Measurements from ENCODE around the gene CNFN.

Gene CNFN

DNA sequence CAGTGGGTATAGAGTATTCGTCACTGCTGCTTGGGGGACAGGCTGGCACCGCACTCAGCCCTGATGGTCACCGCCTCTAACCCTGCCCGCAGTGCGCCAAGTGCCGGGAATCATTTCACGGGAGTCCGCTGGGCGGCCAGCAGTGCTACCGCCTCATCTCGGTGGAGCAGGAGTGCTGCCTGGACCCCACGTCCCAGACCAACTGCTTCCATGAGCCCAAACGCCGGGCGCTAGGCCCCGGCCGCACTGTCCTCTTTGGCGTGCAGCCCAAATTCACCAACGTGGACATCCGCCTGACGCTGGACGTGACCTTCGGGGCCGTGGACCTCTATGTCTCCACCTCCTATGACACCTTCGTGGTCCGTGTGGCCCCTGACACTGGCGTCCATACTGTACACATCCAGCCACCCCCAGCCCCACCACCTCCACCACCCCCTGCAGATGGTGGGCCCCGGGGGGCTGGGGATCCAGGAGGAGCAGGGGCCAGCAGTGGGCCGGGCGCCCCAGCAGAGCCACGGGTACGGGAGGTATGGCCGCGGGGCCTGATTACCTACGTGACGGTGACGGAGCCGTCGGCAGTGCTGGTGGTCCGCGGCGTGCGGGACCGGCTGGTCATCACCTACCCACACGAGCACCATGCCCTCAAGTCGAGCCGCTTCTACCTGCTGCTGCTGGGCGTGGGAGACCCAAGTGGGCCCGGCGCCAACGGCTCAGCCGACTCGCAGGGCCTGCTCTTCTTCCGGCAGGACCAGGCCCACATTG, 14.5 kb downstream of the CNFN start:
- no peak for DNase-seq (ENCODE audit: low read depth)

GRCh38 chr19:42374826-42375376, 15.2 kb downstream of the CNFN start:
- DNase-seq (ENCODE audit: low read depth) = no peak

DNA sequence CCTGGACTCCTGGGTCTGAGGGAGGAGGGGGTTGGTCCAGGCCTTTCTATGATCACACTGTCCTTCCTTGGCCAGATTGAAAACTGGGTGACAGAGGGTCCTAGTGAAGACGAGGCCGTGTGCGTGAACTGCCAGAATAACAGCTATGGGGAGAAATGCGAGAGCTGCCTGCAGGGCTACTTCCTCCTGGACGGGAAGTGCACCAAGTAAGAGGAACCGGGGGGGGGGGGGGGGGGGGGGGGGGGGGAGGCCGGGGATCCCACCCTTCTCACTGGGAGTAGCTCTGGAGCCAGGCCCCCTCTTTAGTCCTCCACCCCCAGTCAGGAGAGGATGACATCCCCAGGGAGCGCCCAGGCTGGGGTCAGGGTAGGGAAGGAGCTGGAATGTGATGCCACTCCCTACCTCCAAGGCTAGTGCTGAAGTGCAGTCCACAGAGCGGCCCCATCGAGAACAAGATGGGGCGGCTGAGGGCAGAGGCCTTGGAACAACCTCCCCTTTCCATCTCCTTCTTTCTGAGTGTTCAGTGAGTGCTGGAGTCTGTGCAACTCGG, 19.4 kb downstream of the CNFN start:
- DNase-seq (ENCODE audit: low read depth) = no peak

GRCh38 chr19:42370068-42370520, 20.0 kb downstream of the CNFN start:
- no peak for DNase-seq (ENCODE audit: low read depth)

GRCh38 chr19:42369433-42370067, 20.5 kb downstream of the CNFN start:
- no peak for DNase-seq (ENCODE audit: low read depth)

DNA sequence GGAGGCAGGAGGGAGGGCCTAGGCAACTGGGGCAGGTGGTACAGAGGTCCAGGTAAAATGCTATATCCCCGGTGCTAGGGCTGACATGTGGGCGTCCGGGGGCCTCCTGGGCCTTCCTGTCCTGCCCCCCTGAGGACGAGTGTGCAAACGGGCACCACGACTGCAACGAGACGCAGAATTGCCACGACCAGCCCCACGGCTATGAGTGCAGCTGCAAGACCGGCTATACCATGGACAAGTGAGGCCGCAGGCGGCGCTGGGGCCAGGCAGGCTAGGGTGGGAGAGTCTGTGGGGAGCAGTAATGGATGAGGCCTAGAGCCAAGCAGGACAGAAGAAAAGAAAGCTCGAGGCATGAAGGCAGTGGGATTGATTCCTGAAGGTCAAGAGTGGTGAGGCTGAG, 21.3 kb downstream of the CNFN start:
- no peak for DNase-seq (ENCODE audit: low read depth)

- no peak for DNase-seq (ENCODE audit: low read depth)
These were observed 21.7 kb downstream of the CNFN start for GRCh38 chr19:42368360-42368759.

GRCh38 chr19:42367929-42368328, 22.2 kb downstream of the CNFN start:
- DNase-seq (ENCODE audit: low read depth) = no peak

GRCh38 chr19:42366673-42367072, 23.4 kb downstream of the CNFN start:
- no peak for DNase-seq (ENCODE audit: low read depth)

- DNase-seq (ENCODE audit: low read depth) = no peak
These were observed 26.3 kb downstream of the CNFN start for GRCh38 chr19:42363614-42364346.

- DNase-seq (ENCODE audit: low read depth) = no peak
These were observed 27.1 kb downstream of the CNFN start for GRCh38 chr19:42362891-42363440.

DNA sequence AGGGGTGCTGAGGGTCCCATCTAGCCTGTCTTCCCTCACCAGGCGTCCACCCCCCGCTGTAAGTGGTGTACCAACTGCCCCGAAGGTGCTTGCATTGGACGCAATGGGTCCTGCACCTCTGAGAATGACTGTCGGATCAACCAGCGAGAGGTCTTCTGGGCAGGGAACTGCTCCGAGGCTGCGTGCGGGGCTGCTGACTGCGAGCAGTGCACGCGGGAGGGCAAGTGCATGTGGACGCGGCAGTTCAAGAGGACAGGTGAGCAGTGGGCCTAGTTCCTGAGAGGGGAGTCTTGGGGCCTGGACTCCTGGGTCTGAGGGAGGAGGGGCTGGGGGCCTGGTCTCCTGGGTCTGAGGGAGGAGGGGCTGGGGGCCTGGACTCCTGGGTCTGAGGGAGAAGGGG, 27.8 kb downstream of the CNFN start:
- no peak for DNase-seq (ENCODE audit: low read depth)

DNA sequence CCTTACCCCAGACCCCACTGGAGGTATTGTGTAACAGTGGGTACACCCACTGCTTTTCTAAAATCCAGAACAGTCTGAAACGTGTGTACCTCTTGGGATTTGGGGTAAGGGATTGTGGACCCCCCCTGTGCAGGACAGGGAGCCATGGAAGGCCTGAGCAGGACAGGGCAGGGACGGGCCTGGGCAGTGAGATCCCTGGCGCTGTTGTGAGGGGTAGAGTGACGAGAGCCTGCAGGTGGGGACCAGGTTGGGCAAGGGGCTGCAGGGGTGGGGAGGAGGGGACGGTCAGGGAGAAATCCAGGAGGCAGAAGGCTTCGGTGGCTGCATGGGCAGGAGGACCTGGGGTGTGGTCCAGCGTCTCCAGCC, 28.6 kb downstream of the CNFN start:
- DNase-seq (ENCODE audit: low read depth) = no peak

DNA sequence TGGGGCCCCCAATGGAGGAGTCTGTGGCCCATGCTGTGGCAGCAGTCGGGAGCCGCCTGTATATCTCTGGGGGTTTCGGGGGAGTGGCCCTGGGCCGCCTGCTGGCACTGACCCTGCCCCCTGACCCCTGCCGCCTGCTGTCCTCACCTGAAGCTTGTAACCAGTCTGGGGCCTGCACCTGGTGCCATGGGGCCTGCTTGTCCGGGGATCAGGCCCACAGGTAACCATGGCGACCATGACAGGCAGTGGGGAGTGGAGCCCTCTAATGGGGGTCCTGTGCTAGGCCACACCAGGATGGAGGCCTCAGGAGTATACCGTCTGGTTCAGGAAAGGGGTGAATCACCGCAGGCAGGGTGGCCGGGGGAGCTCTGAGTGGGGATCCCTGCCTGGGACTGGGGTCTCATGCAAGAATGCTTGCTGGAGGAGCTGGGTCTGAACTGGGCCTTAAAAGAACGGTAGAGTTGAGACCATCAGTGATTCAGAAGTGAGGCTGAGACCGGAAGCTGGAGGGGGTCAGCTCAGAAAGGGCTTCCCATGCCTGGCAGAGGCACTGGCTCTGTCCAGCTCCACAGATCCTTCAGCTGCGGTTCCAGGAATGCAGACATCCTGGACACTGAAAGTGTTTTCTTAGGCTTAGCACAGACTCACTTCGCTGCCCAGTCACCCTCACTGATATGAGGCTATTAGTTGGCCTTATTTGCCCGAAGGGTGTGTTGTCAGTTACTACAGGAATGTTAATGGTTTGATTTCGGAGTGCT, 29.1 kb downstream of the CNFN start:
- no peak for DNase-seq (ENCODE audit: low read depth)

GRCh38 chr19:42357290-42357689, 32.8 kb downstream of the CNFN start:
- no peak for DNase-seq (ENCODE audit: low read depth)

DNA sequence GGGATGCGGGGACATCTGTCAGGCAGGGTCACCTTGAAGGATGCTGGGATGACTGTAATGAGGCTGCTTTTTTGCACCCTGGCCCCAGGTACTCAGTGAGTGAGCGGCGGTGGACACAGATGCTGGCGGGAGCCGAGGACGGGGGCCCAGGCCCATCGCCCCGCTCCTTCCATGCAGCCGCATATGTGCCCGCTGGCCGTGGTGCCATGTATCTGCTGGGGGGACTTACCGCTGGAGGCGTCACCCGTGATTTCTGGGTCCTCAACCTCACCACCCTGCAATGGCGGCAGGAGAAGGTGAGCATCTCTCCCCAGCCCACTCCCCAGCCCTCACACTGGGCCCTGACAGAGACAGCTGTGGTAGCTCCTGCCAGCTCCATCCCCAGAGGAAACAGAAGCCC, 33.4 kb downstream of the CNFN start:
- DNase-seq (ENCODE audit: low read depth) = no peak

GRCh38 chr19:42355896-42356295, 34.2 kb downstream of the CNFN start:
- no peak for DNase-seq (ENCODE audit: low read depth)

- no peak for DNase-seq (ENCODE audit: low read depth)
These were observed 36.6 kb downstream of the CNFN start for GRCh38 chr19:42353341-42354015.

DNA sequence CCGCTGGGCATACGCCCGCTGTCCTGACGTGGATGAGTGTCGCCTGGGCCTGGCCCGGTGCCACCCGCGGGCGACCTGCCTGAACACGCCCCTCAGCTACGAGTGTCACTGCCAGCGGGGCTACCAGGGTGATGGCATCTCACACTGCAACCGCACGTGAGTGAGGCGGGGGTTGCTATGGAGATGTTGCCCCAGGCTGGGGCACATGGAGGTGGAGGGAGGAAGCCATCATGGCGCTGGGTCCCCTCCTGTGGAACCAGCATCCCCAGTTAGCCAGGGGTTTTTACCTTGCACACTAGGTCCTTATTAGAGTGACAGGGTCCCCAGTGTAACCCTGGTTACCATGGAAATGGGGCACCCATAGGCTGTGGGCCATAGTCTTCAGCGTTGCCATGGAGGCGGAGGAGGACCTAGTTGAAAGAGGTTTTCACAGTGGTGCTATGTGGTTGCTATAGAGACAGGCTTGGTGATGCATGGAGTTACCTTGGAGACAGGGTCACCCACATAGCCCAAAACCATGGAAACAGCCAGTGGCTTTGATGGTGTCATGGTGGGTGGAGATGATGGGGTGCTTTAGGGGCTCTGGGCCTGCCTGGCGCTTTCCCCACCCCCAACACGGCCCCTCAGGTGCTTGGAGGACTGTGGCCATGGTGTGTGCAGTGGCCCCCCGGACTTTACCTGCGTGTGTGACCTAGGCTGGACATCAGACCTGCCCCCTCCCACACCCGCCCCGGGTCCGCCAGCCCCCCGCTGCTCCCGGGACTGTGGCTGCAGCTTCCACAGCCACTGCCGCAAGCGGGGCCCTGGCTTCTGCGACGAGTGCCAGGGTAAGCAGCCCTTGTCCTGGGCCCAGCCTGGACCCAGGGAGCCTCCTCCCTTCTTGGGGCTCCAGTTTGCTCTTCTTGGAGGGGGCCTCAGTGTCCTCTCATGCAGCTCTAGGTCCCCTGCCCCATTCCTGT, 37.5 kb downstream of the CNFN start:
- DNase-seq (ENCODE audit: low read depth) = no peak
